ENCODE results near the gene KCNK4. TPM values are rescaled to one million over a fixed set of nuclear protein-coding genes. Genes with fewer than 3 reads are reported as not detected.

The KCNK4 gene
- polyA plus RNA-seq, 2 of the 4 experiments (the other 2 are of a cell fraction): 0.12 TPM; not detected in 1

DNA sequence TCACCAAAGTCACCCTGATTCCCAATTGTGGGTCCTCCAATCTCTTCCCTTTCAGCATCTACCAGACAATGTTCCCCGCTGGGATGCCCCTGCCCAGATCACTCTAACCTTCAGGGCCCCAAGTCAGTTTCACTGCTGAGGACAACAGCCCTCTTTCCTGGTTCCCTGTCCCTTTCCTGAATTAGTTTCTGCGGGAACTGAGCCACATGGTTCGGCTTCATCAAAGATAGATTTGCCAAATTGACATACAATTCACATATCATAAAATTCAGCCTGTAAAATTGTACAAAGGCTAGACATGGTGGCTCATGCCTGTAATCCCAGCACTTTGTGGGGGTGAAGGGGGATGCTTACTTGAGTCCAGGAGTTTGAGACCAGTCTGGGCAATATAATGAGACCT lies 36.9 kb downstream of the KCNK4 start:
- ATAC-seq: no peak
- ChIA-PET CTCF (interaction anchor here (6.9 to 33.9 kb wide), 3 partner anchors 18 to 25 kb away, joined by 55 to 996 read pairs (median 312); partner anchors contain the start of genes CATSPERZ, CCDC88B, ESRRA and PRDX5), POLR2A (interaction anchor here (1.5 kb wide), 1 partner anchor 10 kb away, joined by 11 read pairs; the partner anchor contains the start of gene PRDX5)
- Histone ChIP-seq H3K4me2 (no peak overlapping the region), H3K4me1 (peaks cover 20% of the 10 kb centered on the region), H3K4me3 (no peak overlapping the region), H3K9me3 (no peaks in the 10 kb centered on the region), H3K27ac (no peak overlapping the region)
- no peak for FAIRE-seq
- WGBS (ENCODE audit: missing lambda C conversion rate): 91% methylated on average over 3 of the region's 3 CpGs
- TF ChIP-seq, protein P1, sequence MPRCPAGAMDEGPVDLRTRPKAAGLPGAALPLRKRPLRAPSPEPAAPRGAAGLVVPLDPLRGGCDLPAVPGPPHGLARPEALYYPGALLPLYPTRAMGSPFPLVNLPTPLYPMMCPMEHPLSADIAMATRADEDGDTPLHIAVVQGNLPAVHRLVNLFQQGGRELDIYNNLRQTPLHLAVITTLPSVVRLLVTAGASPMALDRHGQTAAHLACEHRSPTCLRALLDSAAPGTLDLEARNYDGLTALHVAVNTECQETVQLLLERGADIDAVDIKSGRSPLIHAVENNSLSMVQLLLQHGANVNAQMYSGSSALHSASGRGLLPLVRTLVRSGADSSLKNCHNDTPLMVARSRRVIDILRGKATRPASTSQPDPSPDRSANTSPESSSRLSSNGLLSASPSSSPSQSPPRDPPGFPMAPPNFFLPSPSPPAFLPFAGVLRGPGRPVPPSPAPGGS (IDR thresholded peaks at IDR 0.05): no peak
- TF ChIP-seq SMC3 (IDR thresholded peaks at IDR 0.05) (no peak), HEYL (CRISPR knock-in tag; IDR thresholded peaks at IDR 0.05) (no peak), JUN (IDR thresholded peaks at IDR 0.05) (no peak), ZNF302 (CRISPR knock-in tag; IDR thresholded peaks at IDR 0.05) (no peak), NFE2L2 (conservative IDR thresholded peaks at IDR 0.05; ENCODE audit: low read length) (no peak)
- TF ChIP-seq, protein P2, sequence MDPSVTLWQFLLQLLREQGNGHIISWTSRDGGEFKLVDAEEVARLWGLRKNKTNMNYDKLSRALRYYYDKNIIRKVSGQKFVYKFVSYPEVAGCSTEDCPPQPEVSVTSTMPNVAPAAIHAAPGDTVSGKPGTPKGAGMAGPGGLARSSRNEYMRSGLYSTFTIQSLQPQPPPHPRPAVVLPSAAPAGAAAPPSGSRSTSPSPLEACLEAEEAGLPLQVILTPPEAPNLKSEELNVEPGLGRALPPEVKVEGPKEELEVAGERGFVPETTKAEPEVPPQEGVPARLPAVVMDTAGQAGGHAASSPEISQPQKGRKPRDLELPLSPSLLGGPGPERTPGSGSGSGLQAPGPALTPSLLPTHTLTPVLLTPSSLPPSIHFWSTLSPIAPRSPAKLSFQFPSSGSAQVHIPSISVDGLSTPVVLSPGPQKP (IDR thresholded peaks at IDR 0.05; ENCODE audit: low read depth, low read length): no peak
- TF ChIP-seq, protein P3, sequence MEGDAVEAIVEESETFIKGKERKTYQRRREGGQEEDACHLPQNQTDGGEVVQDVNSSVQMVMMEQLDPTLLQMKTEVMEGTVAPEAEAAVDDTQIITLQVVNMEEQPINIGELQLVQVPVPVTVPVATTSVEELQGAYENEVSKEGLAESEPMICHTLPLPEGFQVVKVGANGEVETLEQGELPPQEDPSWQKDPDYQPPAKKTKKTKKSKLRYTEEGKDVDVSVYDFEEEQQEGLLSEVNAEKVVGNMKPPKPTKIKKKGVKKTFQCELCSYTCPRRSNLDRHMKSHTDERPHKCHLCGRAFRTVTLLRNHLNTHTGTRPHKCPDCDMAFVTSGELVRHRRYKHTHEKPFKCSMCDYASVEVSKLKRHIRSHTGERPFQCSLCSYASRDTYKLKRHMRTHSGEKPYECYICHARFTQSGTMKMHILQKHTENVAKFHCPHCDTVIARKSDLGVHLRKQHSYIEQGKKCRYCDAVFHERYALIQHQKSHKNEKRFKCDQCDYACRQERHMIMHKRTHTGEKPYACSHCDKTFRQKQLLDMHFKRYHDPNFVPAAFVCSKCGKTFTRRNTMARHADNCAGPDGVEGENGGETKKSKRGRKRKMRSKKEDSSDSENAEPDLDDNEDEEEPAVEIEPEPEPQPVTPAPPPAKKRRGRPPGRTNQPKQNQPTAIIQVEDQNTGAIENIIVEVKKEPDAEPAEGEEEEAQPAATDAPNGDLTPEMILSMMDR (IDR thresholded peaks at IDR 0.05): no peak
- DNase-seq (ENCODE audit: low read depth in 1 of 2, low spot score in 1 of 2): no peak

DNA sequence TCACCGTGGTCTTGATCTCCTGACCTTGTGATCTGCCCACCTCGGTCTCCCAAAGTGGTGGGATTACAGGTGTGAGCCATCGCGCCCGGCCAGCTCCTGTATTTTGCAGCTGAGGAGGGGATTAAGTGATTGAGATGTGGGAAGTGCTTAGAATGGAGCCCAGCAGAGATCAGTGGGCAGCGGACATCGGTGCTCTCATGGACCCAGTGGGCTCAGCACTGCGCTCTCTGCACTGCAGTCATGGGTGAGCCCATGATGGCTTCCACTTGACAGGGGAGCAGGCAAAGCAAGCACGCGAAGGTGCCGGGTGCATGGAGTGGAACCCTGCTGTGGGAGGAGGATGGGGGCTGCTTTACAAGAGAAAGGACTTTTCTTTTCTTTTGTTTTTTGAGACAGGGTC lies 39.8 kb downstream of the KCNK4 start:
- WGBS (ENCODE audit: missing lambda C conversion rate): 99% methylated on average over 11 of the region's 11 CpGs
- FAIRE-seq (no peak), DNase-seq (ENCODE audit: low read depth in 1 of 2, low spot score in 1 of 2) (no peak), ATAC-seq (no peak)
- H3K27ac ChIP-seq: peak overlapping the region; percentile 85 to 91; a peak in 5 of 6 replicates
- H3K4me1 ChIP-seq: peaks cover 36% of the 10 kb centered on the region
- ChIA-PET CTCF (interaction anchor here (0.7 to 33.9 kb wide), 9 partner anchors 8 to 287 kb away, joined by 3 to 996 read pairs (median 4); partner anchors contain the start of genes CATSPERZ, CCDC88B, ESRRA and PRDX5), POLR2A (interaction anchor here (0.7 to 2.8 kb wide), 5 partner anchors 12 to 351 kb away, joined by 3 to 45 read pairs (median 5); partner anchors contain the start of genes PRDX5 and TRMT112)
- TF ChIP-seq, protein P4, sequence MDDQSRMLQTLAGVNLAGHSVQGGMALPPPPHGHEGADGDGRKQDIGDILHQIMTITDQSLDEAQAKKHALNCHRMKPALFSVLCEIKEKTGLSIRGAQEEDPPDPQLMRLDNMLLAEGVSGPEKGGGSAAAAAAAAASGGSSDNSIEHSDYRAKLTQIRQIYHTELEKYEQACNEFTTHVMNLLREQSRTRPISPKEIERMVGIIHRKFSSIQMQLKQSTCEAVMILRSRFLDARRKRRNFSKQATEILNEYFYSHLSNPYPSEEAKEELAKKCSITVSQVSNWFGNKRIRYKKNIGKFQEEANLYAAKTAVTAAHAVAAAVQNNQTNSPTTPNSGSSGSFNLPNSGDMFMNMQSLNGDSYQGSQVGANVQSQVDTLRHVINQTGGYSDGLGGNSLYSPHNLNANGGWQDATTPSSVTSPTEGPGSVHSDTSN (IDR thresholded peaks at IDR 0.05): no peak
- TF ChIP-seq, protein P5, sequence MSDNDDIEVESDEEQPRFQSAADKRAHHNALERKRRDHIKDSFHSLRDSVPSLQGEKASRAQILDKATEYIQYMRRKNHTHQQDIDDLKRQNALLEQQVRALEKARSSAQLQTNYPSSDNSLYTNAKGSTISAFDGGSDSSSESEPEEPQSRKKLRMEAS (IDR thresholded peaks at IDR 0.05): no peak
- TF ChIP-seq HOXB5 (CRISPR knock-in tag; IDR thresholded peaks at IDR 0.05) (no peak), JUN (IDR thresholded peaks at IDR 0.05) (no peak)
- H3K9me3 ChIP-seq: no peaks in the 10 kb centered on the region
- H3K4me2 ChIP-seq: peak overlapping the region; percentile 79; the same call in 2 of the 3 replicates
- no peak overlapping the region for H3K4me3 ChIP-seq

DNA sequence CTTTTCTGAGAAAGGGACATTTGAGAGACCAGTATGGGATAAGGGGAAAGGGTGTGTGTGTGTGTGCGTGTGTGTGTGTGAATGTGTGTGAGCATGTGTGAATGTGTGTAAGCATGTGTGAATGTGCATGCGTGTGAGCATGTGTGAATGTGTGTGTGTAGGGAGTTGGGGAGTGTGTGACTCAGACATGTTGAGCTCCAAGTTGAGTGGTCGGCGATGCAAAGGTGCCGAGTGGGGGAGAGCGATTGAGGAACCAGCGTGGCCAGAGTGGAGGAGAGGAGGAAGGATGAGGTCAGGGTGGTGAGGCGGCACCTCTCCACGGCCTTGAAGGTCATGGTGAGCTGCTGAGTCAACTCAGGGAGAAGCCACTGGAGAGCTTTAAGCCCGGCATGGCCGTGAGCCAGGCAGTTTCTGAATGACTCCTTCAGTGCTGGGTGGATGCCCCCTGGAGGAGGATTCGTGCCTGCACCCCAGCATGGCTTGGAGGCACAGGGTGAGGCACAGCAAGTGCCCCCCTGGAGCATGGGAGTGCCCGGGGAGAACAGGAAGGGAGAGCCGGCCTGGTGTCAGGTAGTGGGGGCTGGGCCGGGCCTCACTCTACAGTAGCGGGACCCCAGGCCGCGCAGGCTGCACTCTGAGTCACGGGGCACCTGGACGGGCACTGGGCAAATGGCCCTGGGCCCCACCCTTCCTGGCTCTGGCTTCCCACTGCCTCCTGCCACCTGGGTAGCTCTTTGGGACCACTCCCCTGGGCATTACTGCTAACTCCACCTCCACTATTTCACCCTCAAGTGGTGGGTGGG lies 40.7 kb downstream of the KCNK4 start:
- FAIRE-seq: no peak
- Histone ChIP-seq H3K9me3 (no peaks in the 10 kb centered on the region), H3K4me3 (no peak overlapping the region), H3K4me2 (peak overlapping the region; percentile 79), H3K27ac (peak overlapping the region; percentile 85 to 91), H3K4me1 (peaks cover 36% of the 10 kb centered on the region)
- 10% methylated on average over 19 of the region's 20 CpGs for WGBS (ENCODE audit: missing lambda C conversion rate)
- ChIA-PET POLR2A (interaction anchor here (0.8 to 2.8 kb wide), 9 partner anchors 11 to 62 kb away, joined by 3 to 45 read pairs (median 4); partner anchors contain the start of genes ESRRA, PRDX5 and TRMT112), CTCF (interaction anchor here (0.5 to 33.9 kb wide), 20 partner anchors 9 to 1455 kb away, joined by 3 to 996 read pairs (median 4); partner anchors contain the start of genes CATSPERZ, CCDC88B, ESRRA and PLCB3)
- DNase-seq (ENCODE audit: low read depth in 1 of 2, low spot score in 1 of 2): peak; percentile 92 to 93
- peak; percentile 77 to 89 for ATAC-seq
- no peak for TF ChIP-seq HEYL (CRISPR knock-in tag; IDR thresholded peaks at IDR 0.05)
- TF ChIP-seq RAD21 (conservative IDR thresholded peaks at IDR 0.05 in 1 of 2, IDR thresholded peaks at IDR 0.05 in 1 of 2): peak; percentile 65 to 66
- TF ChIP-seq, protein P6, sequence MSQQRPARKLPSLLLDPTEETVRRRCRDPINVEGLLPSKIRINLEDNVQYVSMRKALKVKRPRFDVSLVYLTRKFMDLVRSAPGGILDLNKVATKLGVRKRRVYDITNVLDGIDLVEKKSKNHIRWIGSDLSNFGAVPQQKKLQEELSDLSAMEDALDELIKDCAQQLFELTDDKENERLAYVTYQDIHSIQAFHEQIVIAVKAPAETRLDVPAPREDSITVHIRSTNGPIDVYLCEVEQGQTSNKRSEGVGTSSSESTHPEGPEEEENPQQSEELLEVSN (IDR thresholded peaks at IDR 0.05; ENCODE audit: borderline replicate concordance, low read depth): peak; percentile 27; the same call in 1 of the 2 replicates
- TF ChIP-seq, protein P4 (IDR thresholded peaks at IDR 0.05): no peak
- TF ChIP-seq RFX5 (IDR thresholded peaks at IDR 0.05): no peak
- no peak for TF ChIP-seq BHLHE40 (IDR thresholded peaks at IDR 0.05; ENCODE audit: low read depth, low read length)
- TF ChIP-seq CHD4 (IDR thresholded peaks at IDR 0.05; ENCODE audit: borderline replicate concordance): no peak
- TF ChIP-seq FOSL2 (IDR thresholded peaks at IDR 0.05): no peak; the same call in 1 of the 2 replicates
- peak; percentile 70 for TF ChIP-seq FOSL2 (CRISPR knock-in tag; IDR thresholded peaks at IDR 0.05)
- TF ChIP-seq, protein P3 (IDR thresholded peaks at IDR 0.05): peak; percentile 65
- no peak for TF ChIP-seq SREBF2 (IDR thresholded peaks at IDR 0.05)
- no peak for TF ChIP-seq KDM5A (IDR thresholded peaks at IDR 0.05)

Data from A549 (cell line).